ENCODE measurements around the gene GINS2.

The GINS2 gene

GRCh38 chr16:85716680-85717038 is 27.9 kb upstream of the GINS2 start:
- FAIRE-seq (no peak), DNase-seq (ENCODE audit: insufficient read length, low spot score) (no peak)

DNA sequence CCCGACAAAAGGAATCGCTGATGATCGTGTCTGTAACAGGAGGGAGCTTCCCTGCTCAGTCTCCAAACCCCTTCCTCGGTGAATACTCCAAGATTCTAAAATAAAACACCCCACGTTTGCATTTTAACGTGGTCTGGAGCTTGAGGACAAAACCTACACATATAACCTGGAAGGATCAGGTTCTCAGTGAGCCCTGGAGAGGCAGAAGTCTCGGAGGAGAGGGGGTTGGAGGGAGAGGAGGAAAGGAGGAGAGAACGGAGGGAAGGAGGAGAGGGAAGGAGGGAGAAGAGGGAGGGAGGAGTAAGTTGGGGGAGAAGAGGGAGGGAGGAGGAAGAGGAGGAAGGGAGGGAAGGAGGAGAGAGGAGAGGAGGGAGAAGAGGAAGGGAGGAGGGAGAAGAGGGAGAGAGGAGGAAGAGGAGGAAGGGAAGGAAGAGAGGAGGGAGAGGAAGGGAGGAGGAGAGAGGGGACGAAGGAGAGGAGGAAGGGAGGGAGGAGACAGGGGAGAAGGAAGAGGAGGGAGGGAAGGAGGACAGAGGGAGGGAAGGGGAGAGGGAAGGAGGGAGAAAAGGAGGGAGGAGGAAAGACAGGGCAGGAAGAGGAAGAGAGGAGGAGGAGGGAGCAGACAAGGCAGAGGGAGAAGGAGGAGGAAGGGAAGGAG is 27.4 kb upstream of the GINS2 start:
- no peak for FAIRE-seq
- DNase-seq (ENCODE audit: insufficient read length, low spot score) = no peak

DNA sequence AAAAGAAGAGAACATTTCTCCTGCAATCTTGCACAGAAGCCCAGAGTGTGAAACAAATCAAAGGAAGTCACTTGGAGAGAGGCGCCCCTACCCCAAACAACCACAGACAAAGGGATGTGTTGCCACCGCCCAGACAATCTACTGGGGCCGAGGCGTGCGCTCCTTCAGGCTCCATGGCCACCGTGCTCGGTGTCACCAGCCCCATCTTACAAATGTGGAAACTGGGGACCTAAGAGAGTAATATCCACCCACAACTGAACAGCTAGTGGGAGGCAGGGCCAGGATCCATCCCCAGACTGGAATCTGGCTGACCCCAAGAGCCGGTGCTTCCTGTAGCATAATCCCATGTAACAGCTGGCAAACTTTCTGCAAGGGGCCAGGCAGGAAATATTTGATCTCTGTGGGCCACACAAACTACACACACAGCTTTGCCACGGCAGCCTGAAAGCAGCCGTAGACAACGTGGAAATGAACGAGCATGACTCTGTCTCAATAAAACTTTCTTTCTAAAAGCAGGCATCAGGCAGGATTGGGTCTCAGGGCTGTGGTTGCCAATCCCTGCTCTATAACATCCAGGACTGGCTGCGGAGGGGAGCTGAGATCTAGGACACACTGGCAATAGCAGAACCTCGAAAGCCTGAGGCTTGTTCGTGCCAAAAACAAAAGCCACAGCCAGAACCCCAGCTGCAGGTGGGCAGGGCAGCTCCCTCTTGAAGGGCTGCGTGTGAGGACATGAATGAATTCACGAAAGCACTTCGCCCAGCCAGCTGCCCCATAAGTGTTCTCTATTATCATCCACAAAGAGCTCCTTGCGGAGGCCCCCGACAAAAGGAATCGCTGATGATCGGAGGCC is 26.6 kb upstream of the GINS2 start:
- no peak for DNase-seq (ENCODE audit: insufficient read length, low spot score)
- FAIRE-seq = no peak

GRCh38 chr16:85712801-85713200 is 24.0 kb upstream of the GINS2 start:
- FAIRE-seq = no peak
- no peak for DNase-seq (ENCODE audit: insufficient read length, low spot score)

GRCh38 chr16:85711982-85712587 is 23.3 kb upstream of the GINS2 start:
- DNase-seq (ENCODE audit: insufficient read length, low spot score) (no peak), FAIRE-seq (peak; percentile 28)

- FAIRE-seq = no peak
- no peak for DNase-seq (ENCODE audit: insufficient read length, low spot score)
Measured at GRCh38 chr16:85710732-85711131, 22.0 kb upstream of the GINS2 start.

DNA sequence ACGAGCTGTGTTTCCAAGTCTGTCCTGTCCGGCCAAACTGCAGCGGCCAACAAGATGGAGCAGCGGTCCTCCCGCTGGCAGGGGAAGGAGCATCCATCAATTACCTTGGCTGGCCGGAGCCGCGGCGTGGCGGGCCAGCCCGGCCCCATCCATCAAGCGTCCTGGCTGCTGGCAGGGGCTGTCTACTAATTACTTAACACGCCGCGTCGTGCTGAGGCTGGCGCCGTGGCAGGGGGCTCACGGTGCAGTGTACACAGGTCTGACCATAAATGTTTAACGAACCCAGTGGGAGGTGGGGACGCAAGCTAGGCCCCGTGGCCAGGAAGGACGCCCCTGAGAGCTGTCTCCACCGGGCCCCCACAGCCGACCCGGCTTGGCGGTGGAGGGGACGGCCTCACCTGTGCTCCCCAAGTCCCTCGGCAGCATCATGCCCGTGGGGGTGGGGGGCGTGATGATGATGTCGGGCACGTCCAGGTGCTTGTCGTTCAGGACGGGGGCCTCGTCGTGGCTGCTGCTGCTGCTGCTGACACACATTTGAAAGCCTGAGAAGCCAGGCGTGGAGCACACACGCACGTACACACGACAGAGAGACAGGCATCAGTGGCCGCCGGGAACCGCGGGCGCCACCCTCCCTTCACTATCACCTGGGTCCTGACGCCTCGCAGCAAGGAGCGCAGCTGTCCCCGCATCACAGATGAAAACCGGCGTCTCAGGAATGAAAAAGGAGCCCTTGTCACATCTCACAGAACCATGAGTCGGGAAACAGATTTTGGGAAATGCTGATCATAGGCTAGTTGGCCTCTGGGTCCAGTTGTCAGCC is 21.2 kb upstream of the GINS2 start:
- FAIRE-seq (peak; percentile 46), DNase-seq (ENCODE audit: insufficient read length, low spot score) (no peak)

DNA sequence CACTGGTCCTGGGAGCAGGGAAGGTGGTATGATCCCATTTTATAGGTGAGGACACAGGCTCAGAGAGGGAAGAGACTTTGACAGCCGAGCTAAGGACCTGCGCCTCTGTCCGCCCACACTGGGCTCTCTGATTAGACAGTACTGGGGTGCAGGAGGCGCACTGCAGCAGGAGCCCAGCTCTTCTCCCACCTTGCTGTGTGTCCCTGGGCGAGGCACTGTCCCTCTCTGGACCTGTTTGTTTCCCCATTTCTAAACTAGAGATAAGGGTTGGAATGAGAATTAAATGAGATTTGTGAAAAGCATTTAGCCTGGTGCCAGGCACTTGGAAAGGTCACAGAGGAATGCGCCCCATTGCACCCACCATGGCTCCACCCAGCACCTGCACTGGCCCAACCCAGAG is 19.6 kb upstream of the GINS2 start:
- FAIRE-seq (no peak), DNase-seq (ENCODE audit: insufficient read length, low spot score) (no peak)

DNA sequence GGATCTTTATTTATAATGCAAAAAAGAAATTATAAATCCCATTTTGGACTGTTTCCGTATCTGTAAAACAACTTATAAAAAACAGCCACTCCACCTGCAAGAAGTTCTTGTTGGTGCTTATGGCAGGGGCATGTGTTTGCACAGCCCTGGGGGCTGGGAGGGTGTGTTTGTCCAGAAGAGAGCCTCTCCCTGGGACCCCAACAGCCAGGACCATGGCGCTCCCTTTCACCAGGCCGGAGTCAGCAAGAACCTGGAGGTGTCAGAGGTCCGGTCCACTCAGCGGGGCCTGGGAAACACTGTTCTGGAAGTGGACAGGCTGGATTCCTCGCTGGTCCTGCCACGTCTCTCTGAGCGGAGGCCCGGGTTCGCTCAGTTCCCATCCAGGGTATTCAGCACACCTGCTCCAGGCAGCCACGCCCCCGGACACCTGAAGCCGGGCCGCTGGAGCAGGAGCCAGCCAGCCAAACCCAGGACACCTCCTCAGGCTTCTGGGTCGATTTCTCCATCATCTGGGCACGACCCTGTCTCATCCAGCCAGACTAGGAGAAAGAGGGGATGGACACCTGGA is 18.9 kb upstream of the GINS2 start:
- no peak for DNase-seq (ENCODE audit: insufficient read length, low spot score)
- no peak for FAIRE-seq

- DNase-seq (ENCODE audit: insufficient read length, low spot score) (no peak), FAIRE-seq (peak; percentile 95)
Measured at GRCh38 chr16:85706449-85707034, 17.8 kb upstream of the GINS2 start.

GRCh38 chr16:85704900-85705846 is 16.4 kb upstream of the GINS2 start:
- DNase-seq (ENCODE audit: insufficient read length, low spot score) = no peak
- no peak for FAIRE-seq

GRCh38 chr16:85704011-85704410 is 15.3 kb upstream of the GINS2 start:
- DNase-seq (ENCODE audit: insufficient read length, low spot score) (no peak), FAIRE-seq (peak; percentile 38)

- no peak for FAIRE-seq
- DNase-seq (ENCODE audit: insufficient read length, low spot score) = no peak
Measured at GRCh38 chr16:85699628-85700027, 10.9 kb upstream of the GINS2 start.

DNA sequence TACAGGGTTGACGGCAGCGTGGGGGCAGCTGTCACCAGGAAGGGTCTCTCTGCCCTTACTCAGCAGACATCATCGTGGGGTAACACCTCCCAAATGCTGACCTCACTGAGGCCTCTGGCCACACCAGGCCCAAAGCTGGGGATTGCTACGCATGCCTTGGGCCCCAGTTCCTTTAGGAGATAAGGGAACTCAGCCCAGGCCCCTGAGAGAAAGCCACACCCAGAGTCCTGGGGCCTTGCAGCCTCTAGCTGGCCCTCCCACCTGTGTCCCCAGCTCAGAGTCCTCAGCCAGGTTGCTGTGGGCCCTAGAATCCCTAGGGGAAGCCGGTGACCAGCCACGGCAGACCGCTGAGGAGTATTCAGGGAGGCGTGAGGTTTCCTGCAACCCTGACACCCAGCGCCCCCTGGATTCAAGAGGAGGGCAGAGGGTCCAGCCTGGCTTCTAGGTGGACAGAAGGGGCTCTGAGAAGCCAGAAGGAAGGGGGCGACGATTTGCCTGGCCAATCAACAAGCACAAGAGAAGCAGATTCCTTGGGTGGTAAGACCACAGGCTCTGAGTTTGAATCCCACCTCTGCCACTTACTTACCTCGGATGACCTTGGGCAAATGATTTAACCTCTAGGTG is 10.3 kb upstream of the GINS2 start:
- FAIRE-seq (no peak), DNase-seq (ENCODE audit: insufficient read length, low spot score) (no peak)

GRCh38 chr16:85698459-85698891 is 9.7 kb upstream of the GINS2 start:
- no peak for DNase-seq (ENCODE audit: insufficient read length, low spot score)
- no peak for FAIRE-seq

- DNase-seq (ENCODE audit: insufficient read length, low spot score) (no peak), FAIRE-seq (no peak)
Measured at GRCh38 chr16:85697431-85697830, 8.7 kb upstream of the GINS2 start.

DNA sequence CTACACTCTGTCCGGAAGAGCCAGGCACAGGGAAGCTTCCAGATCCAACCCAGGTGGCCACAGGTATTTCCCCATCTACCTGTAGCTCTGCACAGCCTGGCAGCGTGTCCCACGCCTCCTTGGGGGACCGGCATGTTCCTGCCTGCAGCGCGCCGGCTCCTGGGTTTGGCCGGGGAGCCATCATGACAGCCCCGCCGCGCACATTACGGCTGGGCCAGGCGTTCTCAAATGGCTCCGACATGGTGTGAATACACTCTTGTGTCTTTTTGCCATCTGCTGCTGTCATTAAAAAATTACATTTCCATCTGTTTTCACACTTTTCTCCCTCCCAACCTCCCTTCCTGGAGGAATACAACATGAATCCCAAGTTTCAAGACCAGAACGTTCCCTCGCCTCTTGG is 8.0 kb upstream of the GINS2 start:
- no peak for DNase-seq (ENCODE audit: insufficient read length, low spot score)
- no peak for FAIRE-seq

DNA sequence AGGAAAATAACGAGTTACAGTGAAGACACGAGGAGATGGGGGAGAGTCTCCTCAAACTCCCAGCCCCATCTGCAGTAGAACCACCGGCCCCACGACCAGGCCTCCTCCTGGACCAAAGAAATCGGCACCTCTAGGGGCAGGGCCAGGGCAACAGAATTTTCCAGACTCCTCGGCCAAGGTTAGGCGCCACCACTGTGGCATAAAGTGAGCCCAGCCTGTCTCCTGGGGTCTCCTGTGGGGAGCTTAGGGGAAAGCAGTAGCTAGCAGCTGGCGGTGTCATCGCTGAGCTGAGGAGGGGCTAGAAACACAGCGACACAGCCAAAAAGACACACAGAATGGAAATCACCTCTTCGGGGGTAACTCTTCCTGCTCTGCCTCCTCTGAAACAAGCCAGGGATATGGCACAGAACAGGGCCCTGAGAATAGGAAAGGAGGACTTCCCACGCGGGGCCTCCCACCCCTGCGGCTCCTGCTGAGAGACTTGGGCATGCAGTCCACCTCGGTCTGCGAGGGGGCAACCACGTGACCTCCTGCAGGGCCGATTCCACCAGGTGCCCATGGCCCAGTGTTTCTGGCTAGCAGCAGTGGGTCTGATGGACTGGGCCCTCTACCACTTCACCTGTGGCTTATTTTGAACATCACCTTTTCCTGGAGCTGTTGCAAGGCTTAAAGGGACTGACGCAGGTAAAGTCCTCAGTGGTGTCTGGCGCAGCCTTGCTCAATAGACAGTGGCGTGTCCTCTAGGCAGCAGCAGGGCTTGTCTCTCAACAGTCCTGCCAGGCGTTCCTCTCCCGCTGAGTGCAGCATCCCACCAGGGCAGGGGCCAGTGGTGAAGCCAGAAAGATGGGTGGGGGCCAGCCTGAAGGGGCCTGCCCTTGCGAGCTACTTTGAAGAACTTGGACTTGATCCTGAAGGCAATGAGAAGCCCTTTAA is 6.7 kb upstream of the GINS2 start:
- DNase-seq (ENCODE audit: insufficient read length, low spot score) (no peak), FAIRE-seq (no peak)
